HepG2 (cell line): ENCODE results near the gene POU2AF3.

Experiments
- CHD2 ChIP-seq: IDR thresholded peaks from 2 replicates; pipeline ENCODE4 v1.6.1; 2011; ENCODE audit warnings: low read depth, low read length, improper control_type of control experiment
- DMAP1 ChIP-seq: IDR thresholded peaks from 2 replicates; pipeline ENCODE4 v1.6.1; 2016
- IKZF4 ChIP-seq: sonication (generic); formaldehyde crosslinking; IDR thresholded peaks from 2 replicates; pipeline ENCODE4 v1.5.1; 2020; ENCODE audit warnings: borderline replicate concordance, mild to moderate bottlenecking, low read depth, missing genetic modification reagents; ENCODE audit errors: not compliant biosample characterization
- MXI1 ChIP-seq: IDR thresholded peaks from 3 replicates; pipeline ENCODE4 v1.6.1; 2012; ENCODE audit warnings: low read depth, low read length, inconsistent platforms, borderline replicate concordance
- ZBTB44 ChIP-seq: sonication (generic); formaldehyde crosslinking; IDR thresholded peaks from 2 replicates; pipeline ENCODE4 v1.4.0; 2020; ENCODE audit warnings: missing genetic modification reagents
- ZNF160 ChIP-seq: sonication (generic); formaldehyde crosslinking; IDR thresholded peaks from 2 replicates; pipeline ENCODE4 v1.8.0; 2022; ENCODE audit warnings: mild to moderate bottlenecking, inconsistent platforms, missing genetic modification reagents
- ZNF256 ChIP-seq: sonication (generic); formaldehyde crosslinking; conservative IDR thresholded peaks from 2 replicates; pipeline ENCODE4 v1.4.0; 2020; ENCODE audit warnings: missing genetic modification reagents
- ZNF280D ChIP-seq: sonication (generic); formaldehyde crosslinking; IDR thresholded peaks from 2 replicates; pipeline ENCODE4 v1.5.1; 2020; ENCODE audit warnings: mild to moderate bottlenecking, missing genetic modification reagents
- ZNF773 ChIP-seq: sonication (generic); formaldehyde crosslinking; IDR thresholded peaks from 2 replicates; pipeline ENCODE4 v1.4.0; 2020; ENCODE audit warnings: missing genetic modification reagents, borderline replicate concordance

- TF ChIP-seq ZBTB44 (CRISPR knock-in tag) (no peak), ZNF773 (CRISPR knock-in tag) (no peak), ZNF160 (CRISPR knock-in tag) (no peak), DMAP1 (CRISPR knock-in tag) (no peak), MXI1 (no peak), CHD2 (no peak), ZNF256 (CRISPR knock-in tag) (no peak), IKZF4 (CRISPR knock-in tag) (no peak), ZNF280D (CRISPR knock-in tag) (no peak)
Observed at GRCh38 chr11:111329306-111330204, 31.2 kb downstream of the POU2AF3 start.
